Dermis lymphatic vessel endothelial cell (primary cell): ENCODE measurements around the gene IGFBP6. TPM values are rescaled to one million over a fixed set of nuclear protein-coding genes. Genes with fewer than 3 reads are reported as not detected.

Experiments used
- total RNA-seq: library from RNA; depleted of rRNA; stranded (reverse); fragments of >200 nt; gene quantifications from 2 replicates; pipeline ENCODE4 v1.2.1, GENCODE V29; 2014

The IGFBP6 gene
- total RNA-seq = 1.7 and 5.2 TPM in 2 replicates

DNA sequence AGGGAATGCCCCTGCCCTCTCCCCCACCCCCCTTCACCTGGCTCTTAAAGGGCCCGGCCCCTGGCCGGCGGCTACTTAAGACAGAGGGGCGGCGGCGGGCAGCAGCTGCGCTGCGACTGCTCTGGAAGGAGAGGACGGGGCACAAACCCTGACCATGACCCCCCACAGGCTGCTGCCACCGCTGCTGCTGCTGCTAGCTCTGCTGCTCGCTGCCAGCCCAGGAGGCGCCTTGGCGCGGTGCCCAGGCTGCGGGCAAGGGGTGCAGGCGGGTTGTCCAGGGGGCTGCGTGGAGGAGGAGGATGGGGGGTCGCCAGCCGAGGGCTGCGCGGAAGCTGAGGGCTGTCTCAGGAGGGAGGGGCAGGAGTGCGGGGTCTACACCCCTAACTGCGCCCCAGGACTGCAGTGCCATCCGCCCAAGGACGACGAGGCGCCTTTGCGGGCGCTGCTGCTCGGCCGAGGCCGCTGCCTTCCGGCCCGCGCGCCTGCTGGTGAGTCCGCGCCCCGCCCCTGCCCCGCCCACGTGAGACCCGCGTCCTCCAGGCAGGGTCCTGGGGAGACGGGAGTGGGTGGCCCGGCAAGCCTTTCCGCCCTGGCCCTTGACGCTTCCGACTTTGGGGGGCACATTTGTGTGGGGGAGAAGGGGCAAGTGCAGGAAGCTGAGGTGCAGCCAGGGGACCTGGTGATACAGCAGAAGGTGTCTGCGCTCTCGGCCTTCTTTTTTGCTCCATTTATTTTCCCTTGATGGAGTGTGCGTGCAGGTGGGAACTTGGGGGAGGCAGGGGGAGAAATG lies at the start of gene IGFBP6:
IGFBP6 (plus strand) TSS at position 104 of the 790 bp plus-strand sequence; CDS start at position 155, 51 bp downstream.

DNA sequence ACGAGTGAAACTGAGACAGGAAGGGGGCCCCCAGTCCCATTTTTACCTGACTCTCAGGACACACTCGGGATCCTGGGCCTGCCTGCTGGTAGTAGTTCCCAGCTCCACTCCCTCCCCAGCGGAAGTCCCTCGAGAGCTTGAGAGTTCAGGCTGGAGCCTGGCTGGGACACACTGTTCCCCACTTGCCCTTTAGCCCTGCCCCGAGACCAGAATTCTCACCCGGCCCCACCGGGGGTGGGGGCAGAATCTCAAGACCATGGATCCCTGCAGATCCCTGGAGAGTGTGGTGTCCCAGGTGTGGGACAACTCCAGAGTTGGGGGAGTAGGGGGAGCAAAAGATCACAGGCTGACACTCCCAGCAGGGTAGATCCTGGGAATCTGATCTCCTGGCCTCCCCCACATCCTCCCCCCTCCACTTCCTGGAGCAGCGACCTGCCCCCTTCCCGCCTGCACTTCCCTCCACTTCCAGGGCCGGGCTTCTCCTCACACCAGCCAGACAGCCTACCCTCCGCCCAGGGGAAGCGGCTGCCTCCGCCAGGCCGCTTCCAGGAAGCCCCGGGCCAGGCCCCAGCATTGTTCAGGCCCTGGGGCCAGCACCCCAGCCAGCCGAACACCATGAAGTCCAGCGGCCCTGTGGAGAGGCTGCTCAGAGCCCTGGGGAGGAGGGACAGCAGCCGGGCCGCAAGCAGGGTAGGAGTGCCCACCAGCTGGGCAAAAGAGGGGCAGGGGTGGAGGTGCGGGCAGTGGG lies 47.7 kb upstream of the IGFBP6 start, which contains the start of gene TNS2:
TNS2 (plus strand) TSS at position 495 of the 748 bp plus-strand sequence; CDS start at position 616, 121 bp downstream.

DNA sequence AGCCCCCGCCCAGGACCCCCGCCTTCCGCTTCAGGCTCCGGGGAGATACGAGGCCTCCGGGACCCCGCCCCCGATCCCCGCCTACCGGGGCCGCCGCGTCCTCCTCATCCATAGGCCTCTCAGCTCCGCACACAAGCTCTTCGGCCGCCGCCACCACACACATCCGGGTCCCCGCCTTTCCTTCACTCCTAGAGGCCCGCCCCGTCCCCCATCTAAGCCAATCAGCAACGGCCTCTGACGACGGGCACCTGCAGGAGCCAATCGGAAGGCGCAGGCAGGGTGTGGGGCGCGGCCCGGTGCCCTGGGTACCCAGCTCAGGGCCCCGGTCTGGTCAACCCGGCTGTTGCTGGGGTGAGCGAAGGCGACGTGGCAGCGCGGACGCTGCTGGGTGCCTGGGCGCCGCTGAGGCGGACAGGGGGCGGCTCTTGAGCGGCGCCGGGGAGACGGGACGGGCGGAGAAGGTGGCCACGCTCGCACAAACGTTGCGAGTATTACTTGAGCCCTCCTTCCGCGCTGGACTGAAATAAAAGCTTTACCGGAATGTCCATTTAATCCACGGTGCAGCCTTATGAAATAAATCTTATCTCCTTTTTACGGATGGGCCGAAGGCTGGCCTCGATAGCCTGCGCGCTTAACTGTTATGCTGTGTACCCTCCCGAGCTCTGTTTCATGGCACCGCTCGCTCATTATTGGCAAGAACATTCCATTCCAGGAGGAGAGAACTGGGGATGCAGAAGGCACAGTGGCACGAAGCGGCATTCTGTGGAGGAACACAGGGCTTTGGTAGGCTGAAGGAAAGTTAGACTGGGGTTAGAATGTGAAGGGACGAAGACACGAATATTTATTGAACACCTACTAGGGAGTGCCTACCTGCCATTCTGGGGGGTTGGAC lies 18.0 kb upstream of the IGFBP6 start, which contains the start of gene SPRYD3:
SPRYD3 (minus strand) TSS at position 165 of the 892 bp plus-strand sequence; CDS start at position 108, 57 bp downstream.

GRCh38 chr12:53102883-53103807 lies 5.7 kb downstream of the IGFBP6 start, which contains the start of gene SOAT2:
TSS of gene SOAT2 (plus strand) at chr12:53103486. CDS start at chr12:53103578, 92 bp downstream.

Other genes starting within 250 kb of the IGFBP6 start
- not detected in 2 replicates for gene KRT78, start 248.7 kb upstream of the IGFBP6 start, total RNA-seq
- 9.4 and 13.1 TPM in 2 replicates for gene KRT8, start 192.6 kb upstream of the IGFBP6 start, total RNA-seq
- gene KRT18, start 148.5 kb upstream of the IGFBP6 start, total RNA-seq = 112 and 131 TPM in 2 replicates
- 1,180 and 1,656 TPM in 2 replicates for gene EIF4B, start 91.2 kb upstream of the IGFBP6 start, total RNA-seq
- gene TNS2, start 47.6 kb upstream of the IGFBP6 start, total RNA-seq = 19.1 and 31.5 TPM in 2 replicates
- gene SPRYD3, start 18.3 kb upstream of the IGFBP6 start, total RNA-seq = 11.9 and 13.8 TPM in 2 replicates
- gene SOAT2, start 5.8 kb downstream of the IGFBP6 start, total RNA-seq = not detected in 2 replicates
- gene ZNF740, start 83.1 kb downstream of the IGFBP6 start, total RNA-seq = 15.3 and 15.6 TPM in 2 replicates
- gene CSAD, start 83.3 kb downstream of the IGFBP6 start, total RNA-seq = 4.6 and 5.5 TPM in 2 replicates
- gene ITGB7, start 109.6 kb downstream of the IGFBP6 start, total RNA-seq = under 0.01 and 0.09 TPM in 2 replicates
- gene RARG, start 134.5 kb downstream of the IGFBP6 start, total RNA-seq = 12.3 and 16.5 TPM in 2 replicates
- gene ESPL1, start 170.6 kb downstream of the IGFBP6 start, total RNA-seq = 1.3 and 1.5 TPM in 2 replicates
- 495 and 525 TPM in 2 replicates for gene PFDN5, start 197.9 kb downstream of the IGFBP6 start, total RNA-seq
- 34.6 and 41.9 TPM in 2 replicates for gene MYG1, start 202.0 kb downstream of the IGFBP6 start, total RNA-seq
- gene AAAS, start 223.9 kb downstream of the IGFBP6 start, total RNA-seq = 23.7 and 24.4 TPM in 2 replicates
- gene SP7, start 238.7 kb downstream of the IGFBP6 start, total RNA-seq = not detected in 2 replicates